ENCODE measurements around the gene FOXC2. TPM values are rescaled to one million over a fixed set of nuclear protein-coding genes. Genes with fewer than 3 reads are reported as not detected.

Gene FOXC2
- 1 to 10 TPM in 1 of 8 experiments, under 1 TPM in 5, not detected in 2; 0.05 to 2.8 (median 0.19) TPM for total RNA-seq

DNA sequence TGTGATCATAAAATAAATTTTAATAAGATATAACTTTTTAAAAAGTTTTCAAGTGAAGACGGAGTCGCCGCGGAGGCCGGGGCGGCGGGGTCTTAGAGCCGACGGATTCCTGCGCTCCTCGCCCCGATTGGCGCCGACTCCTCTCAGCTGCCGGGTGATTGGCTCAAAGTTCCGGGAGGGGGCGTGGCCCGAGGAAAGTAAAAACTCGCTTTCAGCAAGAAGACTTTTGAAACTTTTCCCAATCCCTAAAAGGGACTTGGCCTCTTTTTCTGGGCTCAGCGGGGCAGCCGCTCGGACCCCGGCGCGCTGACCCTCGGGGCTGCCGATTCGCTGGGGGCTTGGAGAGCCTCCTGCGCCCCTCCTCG is at the start of gene FOXC2:
Gene FOXC2 (plus strand): TSS at position 229 of the 365 bp plus-strand sequence. CDS start 507 bp downstream, outside the sequence.
- peak in 4 of 8 experiments; percentile 36 to 79 (median 72) for ATAC-seq (replicated peaks in 6 of 8)
- 0 to 20% (median 0%) methylated on average over 1 to 23 of the region's 30 CpGs; no CpG with 5 or more reads in 2 of the 10 experiments for WGBS, 10 experiments
- Histone ChIP-seq H3K27ac (no peak within 1 kb of the TSS), H3K4me1 (replicated peaks in 1 of 2) (peaks cover 0 to 2% of the 10 kb centered on the region in 2 donors), H3K4me3 (peak within 1 kb of the TSS in 1 of 5 donors; percentile 19)
- in situ Hi-C loops (cut with MboI; ENCODE audit: low pct_unique_long_range_greater_than_20kb in 2 of 9, low sequenced_read_pairs in 9 of 9, unreplicated experiment in 9 of 9): loop anchor here (5.0 to 25.0 kb wide), 7 partner anchors 488 to 728 kb away; no protein-coding TSS in a partner anchor

- in situ Hi-C loops (cut with MboI; ENCODE audit: low pct_unique_long_range_greater_than_20kb in 2 of 9, low sequenced_read_pairs in 9 of 9, unreplicated experiment in 9 of 9): loop anchor here (10.0 to 25.0 kb wide), 6 partner anchors 180 to 705 kb away; no protein-coding TSS in a partner anchor
- Histone ChIP-seq H3K4me1 (replicated peaks in 1 of 2) (peaks cover 0 to 7% of the 10 kb centered on the region in 2 donors), H3K4me3 (no peak overlapping the region), H3K27ac (no peak overlapping the region)
- ATAC-seq (replicated peaks in 6 of 8): no peak
- 0 to 80% (median 38%) methylated on average over 1 to 5 of the region's 9 CpGs; no CpG with 5 or more reads in 7 of the 10 experiments for WGBS, 10 experiments
Measured at GRCh38 chr16:86517033-86517432, 49.6 kb upstream of the FOXC2 start.

DNA sequence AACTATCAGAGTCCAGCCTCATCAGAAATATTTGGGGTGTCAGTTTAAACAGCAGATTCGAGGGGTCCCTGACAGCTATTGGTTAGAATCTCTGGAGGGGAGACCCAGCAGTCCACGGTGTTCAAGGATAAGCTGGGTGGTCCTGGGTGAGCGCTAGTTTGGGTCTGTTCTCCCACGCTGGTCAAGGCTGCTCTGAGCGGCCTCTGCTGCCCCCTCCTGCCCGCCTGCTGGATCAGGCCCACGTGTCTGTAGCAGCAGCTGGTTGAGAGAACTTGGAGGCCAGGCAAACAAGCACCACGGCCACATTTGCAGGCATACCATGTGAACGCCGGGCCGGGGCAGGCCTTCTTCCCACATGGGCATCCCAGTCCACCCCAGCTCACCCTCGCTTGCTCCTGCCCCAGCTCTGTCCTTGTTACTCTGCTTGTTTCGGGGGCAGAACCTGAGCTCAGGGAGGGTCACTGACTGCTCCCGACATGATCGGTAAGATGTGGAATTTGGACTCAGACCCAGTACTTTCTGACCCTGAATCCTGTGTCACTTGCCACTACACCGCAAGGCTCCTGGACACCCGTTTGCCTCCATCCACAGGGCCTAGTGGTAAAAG is 48.9 kb upstream of the FOXC2 start:
- 0 to 19% (median 6%) methylated on average over 1 to 13 of the region's 17 CpGs; no CpG with 5 or more reads in 4 of the 10 experiments for WGBS, 10 experiments
- in situ Hi-C loops (cut with MboI; ENCODE audit: low pct_unique_long_range_greater_than_20kb in 2 of 9, low sequenced_read_pairs in 9 of 9, unreplicated experiment in 9 of 9): loop anchor here (10.0 to 25.0 kb wide), 6 partner anchors 180 to 705 kb away; no protein-coding TSS in a partner anchor
- no peak overlapping the region for H3K27ac ChIP-seq
- H3K4me3 ChIP-seq: no peak overlapping the region
- H3K4me1 ChIP-seq (replicated peaks in 1 of 2): peaks cover 0 to 7% of the 10 kb centered on the region in 2 donors
- peak; percentile 70 to 91 (median 90) for ATAC-seq (replicated peaks in 6 of 8)

DNA sequence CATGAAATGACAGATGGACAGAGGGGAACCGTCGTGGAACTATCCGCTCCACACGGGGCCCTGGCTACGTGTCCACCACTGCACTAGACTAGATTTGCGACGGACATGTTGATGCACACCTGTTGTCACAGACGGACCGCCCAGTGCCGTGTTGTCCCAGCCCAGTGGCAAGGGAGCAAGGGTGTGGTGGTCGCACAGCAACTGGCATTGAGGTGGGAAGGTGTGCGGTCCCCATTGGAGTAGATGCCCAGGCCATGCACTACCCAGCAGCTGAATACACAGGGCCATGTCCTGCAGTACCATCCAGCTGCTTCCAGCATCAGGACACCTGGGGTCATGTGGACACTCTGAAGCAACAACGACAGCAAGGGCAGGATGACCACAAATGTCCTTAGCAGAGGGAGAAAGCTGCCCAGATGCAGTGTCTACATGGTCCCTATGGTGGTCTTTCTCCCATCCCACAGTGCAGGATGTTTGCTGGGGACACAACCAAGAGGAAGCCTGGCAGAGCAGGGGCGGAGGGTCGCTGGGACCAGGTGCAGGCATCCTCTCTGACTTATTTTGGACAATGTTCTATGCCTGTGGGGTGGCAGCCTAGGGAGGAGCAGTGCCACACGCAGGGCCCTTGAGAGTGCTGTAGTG is 47.5 kb upstream of the FOXC2 start:
- WGBS, 10 experiments: 61 to 95% (median 71%) methylated on average over 2 to 13 of the region's 16 CpGs; no CpG with 5 or more reads in 4 of the 10 experiments
- Histone ChIP-seq H3K4me3 (no peak overlapping the region), H3K27ac (no peak overlapping the region), H3K4me1 (replicated peaks in 1 of 2) (peaks cover 0 to 7% of the 10 kb centered on the region in 2 donors)
- no peak for ATAC-seq (replicated peaks in 6 of 8)
- in situ Hi-C loops (cut with MboI; ENCODE audit: low pct_unique_long_range_greater_than_20kb in 2 of 9, low sequenced_read_pairs in 9 of 9, unreplicated experiment in 9 of 9): loop anchor here (10.0 to 25.0 kb wide), 6 partner anchors 182 to 707 kb away; no protein-coding TSS in a partner anchor

DNA sequence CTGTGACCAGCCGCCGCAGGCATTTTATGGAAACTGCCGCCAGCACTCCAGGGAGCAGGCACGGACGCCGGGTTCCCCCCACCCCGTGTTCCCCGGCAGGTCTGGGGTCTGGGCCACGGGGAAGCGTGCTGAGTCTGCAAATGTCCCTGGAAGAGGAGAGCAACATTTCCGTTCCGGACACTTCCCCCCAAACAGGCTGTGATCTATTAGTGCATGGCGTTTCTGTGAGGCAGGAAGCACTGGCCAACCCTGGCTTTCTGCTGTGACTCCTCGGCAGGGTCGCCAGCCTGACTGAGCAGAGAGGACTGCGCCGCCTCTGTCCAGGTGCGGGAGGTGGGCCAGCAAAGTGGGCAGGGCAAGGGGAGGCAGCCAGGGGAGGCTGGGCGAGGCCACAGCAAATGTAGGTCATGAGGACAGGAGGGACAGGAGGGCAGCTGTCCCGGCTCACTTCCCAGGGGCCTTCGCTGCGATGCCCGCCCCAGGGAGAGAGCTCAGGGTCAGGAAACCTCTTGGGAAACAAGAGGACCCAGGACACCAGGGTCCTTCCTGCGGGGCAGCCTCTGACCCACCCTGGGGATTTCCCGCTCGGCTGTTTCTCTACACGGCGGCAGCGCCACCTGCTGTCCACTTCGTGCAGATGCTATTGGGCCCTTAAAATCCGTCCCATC is 46.8 kb upstream of the FOXC2 start:
- in situ Hi-C loops (cut with MboI; ENCODE audit: low pct_unique_long_range_greater_than_20kb in 2 of 9, low sequenced_read_pairs in 9 of 9, unreplicated experiment in 9 of 9): loop anchor here (5.0 to 25.0 kb wide), 7 partner anchors 182 to 707 kb away; no protein-coding TSS in a partner anchor
- no peak overlapping the region for H3K4me3 ChIP-seq
- H3K4me1 ChIP-seq (replicated peaks in 1 of 2): peaks cover 0 to 7% of the 10 kb centered on the region in 2 donors
- ATAC-seq (replicated peaks in 6 of 8): peak; percentile 39 to 79 (median 50)
- H3K27ac ChIP-seq: no peak overlapping the region
- whole genome bisulfite sequencing, 10 experiments: 0 to 44% (median 11%) methylated on average over 1 to 12 of the region's 31 CpGs; no CpG with 5 or more reads in 3 of the 10 experiments

- no peak overlapping the region for H3K27ac ChIP-seq
- in situ Hi-C loops (cut with MboI; ENCODE audit: low pct_unique_long_range_greater_than_20kb in 2 of 9, low sequenced_read_pairs in 9 of 9, unreplicated experiment in 9 of 9): loop anchor here in 7 of 9 experiments (5.0 to 25.0 kb wide), 4 partner anchors 183 to 708 kb away; no protein-coding TSS in a partner anchor
- peak in 1 of 8 experiments; percentile 15 for ATAC-seq (replicated peaks in 6 of 8)
- H3K4me1 ChIP-seq (replicated peaks in 1 of 2): peaks cover 0 to 7% of the 10 kb centered on the region in 2 donors
- 22 to 69% (median 39%) methylated on average over 3 to 17 of the region's 30 CpGs for WGBS, 10 experiments
- no peak overlapping the region for H3K4me3 ChIP-seq
Measured at GRCh38 chr16:86520317-86521210, 46.1 kb upstream of the FOXC2 start.

DNA sequence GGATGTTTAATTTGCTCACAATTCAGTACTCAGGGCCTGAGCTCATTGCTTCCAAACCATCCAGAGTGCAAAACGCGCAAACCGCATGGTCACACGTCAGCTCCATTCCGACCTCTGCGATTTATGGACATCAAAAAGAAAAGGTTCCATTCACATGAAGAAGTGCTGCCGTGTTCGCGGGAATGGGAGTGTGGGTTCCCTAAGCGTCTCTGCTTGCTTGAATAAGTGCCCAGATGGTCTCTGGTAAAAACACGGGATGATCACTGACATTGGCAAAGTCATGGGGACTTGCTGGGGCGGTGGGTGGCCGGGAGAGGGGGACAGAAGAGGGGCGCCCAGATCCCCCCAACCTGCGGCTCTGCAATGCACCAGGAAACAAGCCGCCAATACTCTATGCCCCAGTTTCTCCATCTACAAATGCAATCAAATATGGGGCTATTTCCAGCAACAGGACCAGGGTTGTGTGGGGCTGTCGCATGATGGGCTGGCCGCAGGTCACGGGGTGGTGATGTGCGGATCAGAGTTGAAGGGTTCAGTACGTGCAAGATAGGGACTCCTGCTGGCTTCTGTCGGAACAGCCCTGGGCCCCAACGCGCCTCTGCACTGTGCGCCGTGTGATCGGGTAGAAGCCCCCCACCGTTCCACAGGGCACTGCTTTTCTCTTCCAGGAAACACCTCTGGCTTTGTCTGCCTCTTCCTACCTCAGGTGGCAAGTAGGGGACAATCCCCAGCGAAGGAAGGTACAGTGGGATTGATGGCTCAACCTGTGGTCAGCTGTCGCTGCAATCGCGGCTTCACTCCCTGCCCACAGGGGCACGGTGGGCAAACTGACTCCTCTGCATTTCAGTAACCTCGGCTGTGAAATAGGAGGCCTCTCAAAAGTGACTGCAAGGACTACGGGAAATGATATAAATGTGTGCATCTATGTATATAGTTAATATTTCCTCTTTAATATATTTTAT is 45.1 kb upstream of the FOXC2 start:
- H3K4me1 ChIP-seq (replicated peaks in 1 of 2): peaks cover 0 to 7% of the 10 kb centered on the region in 2 donors
- H3K4me3 ChIP-seq: no peak overlapping the region
- H3K27ac ChIP-seq: no peak overlapping the region
- 20 to 100% (median 62%) methylated on average over 1 to 7 of the region's 35 CpGs; no CpG with 5 or more reads in 3 of the 10 experiments for WGBS, 10 experiments
- ATAC-seq (replicated peaks in 6 of 8): no peak
- in situ Hi-C loops (cut with MboI; ENCODE audit: low pct_unique_long_range_greater_than_20kb in 2 of 9, low sequenced_read_pairs in 9 of 9, unreplicated experiment in 9 of 9): loop anchor here in 7 of 9 experiments (5.0 to 25.0 kb wide), 4 partner anchors 184 to 709 kb away; no protein-coding TSS in a partner anchor

GRCh38 chr16:86522634-86523033 is 44.0 kb upstream of the FOXC2 start:
- WGBS, 10 experiments: 78 to 92% (median 86%) methylated on average over 8 to 16 of the region's 16 CpGs; no CpG with 5 or more reads in 1 of the 10 experiments
- no peak overlapping the region for H3K4me3 ChIP-seq
- H3K4me1 ChIP-seq (replicated peaks in 1 of 2): peaks cover 0 to 7% of the 10 kb centered on the region in 2 donors
- no peak overlapping the region for H3K27ac ChIP-seq
- in situ Hi-C loops (cut with MboI; ENCODE audit: low pct_unique_long_range_greater_than_20kb in 2 of 9, low sequenced_read_pairs in 9 of 9, unreplicated experiment in 9 of 9): loop anchor here in 7 of 9 experiments (5.0 to 25.0 kb wide), 4 partner anchors 185 to 710 kb away; no protein-coding TSS in a partner anchor
- ATAC-seq (replicated peaks in 6 of 8): no peak

- 40 to 100% (median 83%) methylated on average over 1 to 4 of the region's 5 CpGs; no CpG with 5 or more reads in 6 of the 10 experiments for WGBS, 10 experiments
- no peak for ATAC-seq (replicated peaks in 6 of 8)
- H3K27ac ChIP-seq: no peak overlapping the region
- H3K4me3 ChIP-seq: no peak overlapping the region
- peaks cover 0 to 7% of the 10 kb centered on the region in 2 donors for H3K4me1 ChIP-seq (replicated peaks in 1 of 2)
- in situ Hi-C loops (cut with MboI; ENCODE audit: low pct_unique_long_range_greater_than_20kb in 2 of 9, low sequenced_read_pairs in 9 of 9, unreplicated experiment in 9 of 9): loop anchor here in 7 of 9 experiments (5.0 to 25.0 kb wide), 4 partner anchors 186 to 711 kb away; no protein-coding TSS in a partner anchor
Measured at GRCh38 chr16:86523166-86523740, 43.4 kb upstream of the FOXC2 start.

DNA sequence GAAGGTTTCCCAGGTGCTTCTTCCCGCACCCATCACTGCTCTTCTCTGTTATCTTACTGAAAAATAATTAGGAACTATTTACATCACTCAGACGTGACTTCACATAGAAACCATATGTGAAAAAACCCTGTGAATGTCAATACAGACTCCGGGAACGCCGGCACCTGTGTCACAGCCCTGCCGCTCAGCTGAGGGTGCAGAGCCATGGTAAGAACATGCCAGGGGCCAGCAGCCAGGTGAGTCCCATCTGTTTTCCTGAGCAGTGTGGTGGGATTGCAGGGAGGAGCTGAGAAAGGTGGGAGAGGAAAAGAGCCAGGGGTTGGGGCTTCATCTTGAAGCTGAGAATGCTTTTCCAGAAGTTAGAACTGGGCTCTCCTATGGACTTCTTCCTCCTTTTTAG is 42.6 kb upstream of the FOXC2 start:
- H3K4me3 ChIP-seq: no peak overlapping the region
- no peak for ATAC-seq (replicated peaks in 6 of 8)
- no peak overlapping the region for H3K27ac ChIP-seq
- 0 to 71% (median 43%) methylated on average over 1 to 5 of the region's 6 CpGs; no CpG with 5 or more reads in 3 of the 10 experiments for whole genome bisulfite sequencing, 10 experiments
- H3K4me1 ChIP-seq (replicated peaks in 1 of 2): peaks cover 0 to 7% of the 10 kb centered on the region in 2 donors
- in situ Hi-C loops (cut with MboI; ENCODE audit: low pct_unique_long_range_greater_than_20kb in 2 of 9, low sequenced_read_pairs in 9 of 9, unreplicated experiment in 9 of 9): loop anchor here in 7 of 9 experiments (5.0 to 25.0 kb wide), 4 partner anchors 187 to 712 kb away; no protein-coding TSS in a partner anchor
